Right lobe of liver (tissue), 6 donors: ENCODE results near the gene RNF31. TPM values are rescaled to one million over a fixed set of nuclear protein-coding genes. Genes with fewer than 3 reads are reported as not detected.

Experiments
- ATAC-seq, 4 donors: fragments of 200-7000 bp; cut with Tn5 transposase; one replicate each; pipeline ENCODE4 v1.9.1; 2020; ENCODE audit warnings: mild to moderate bottlenecking in 4 of 4, moderate library complexity in 4 of 4
- DNase-seq, 3 donors: peaks; one replicate each; pipeline ENCODE4 v3.0.0-alpha.2; 2020
- H3K27ac ChIP-seq, 3 donors: fragments of 200-600 bp; one replicate each; pipeline ENCODE4 v1.8.0; 2022
- H3K27me3 ChIP-seq, 2 donors: fragments of 200-600 bp; one replicate each; pipeline ENCODE4 v1.8.0; 2022
- H3K36me3 ChIP-seq, 4 donors: fragments of 200-600 bp; sonication (generic) in 1 of 4; one replicate each; pipeline versions ENCODE4 v1.5.1 to v1.8.0; 2017 to 2022; ENCODE audit warnings: control low read depth in 1 of 4
- H3K4me1 ChIP-seq, 4 donors: fragments of 200-600 bp; sonication (generic) in 1 of 4; one replicate each; pipeline versions ENCODE4 v1.5.1 to v1.8.0; 2017 to 2022; ENCODE audit warnings: control low read depth in 1 of 4
- H3K4me3 ChIP-seq, 3 donors: fragments of 200-600 bp; one replicate each; pipeline ENCODE4 v1.8.0; 2022
- H3K9me3 ChIP-seq, 4 donors: fragments of 200-600 bp; sonication (generic) in 1 of 4; one replicate each; pipeline versions ENCODE4 v1.5.1 to v1.8.0; 2017 to 2022; ENCODE audit warnings: control low read depth in 1 of 4
- POLR2A ChIP-seq: fragments of 450-650 bp; IDR thresholded peaks from one replicate; pipeline ENCODE4 v1.6.1; 2017; ENCODE audit warnings: antibody characterized with exemption, mild to moderate bottlenecking
- WGBS: methylation state at CpG from one replicate; pipeline ENCODE4 v1.1.6; 2018; ENCODE audit warnings: low coverage, low lambda C conversion rate; ENCODE audit not compliant: insufficient coverage; ENCODE audit errors: missing lambda C conversion rate; 5-methylcytosine and 5-hydroxymethylcytosine counted together
- intact Hi-C, 2 donors: fragments of 100-400 bp; cut with DNase I; formaldehyde crosslinking; loops; one replicate each; pipeline versions ENCODE4 v1.11.2 to v1.14.1; 2022
- total RNA-seq, 6 experiments: library from RNA; depleted of rRNA in 2 of 6; stranded (reverse); fragments of >200 nt in 2 of 6; fragmentation: NEBNext Ultra II Directional in 3 of 6; extraction: Animal tissue kit (Norgen Biotek cat#: 25700) in 3 of 6; gene quantifications; one replicate each; pipeline versions ENCODE4 v1.1.0 to v1.2.4, GENCODE V29; 2016 to 2023
- TF ChIP-seq, protein P1 (sequence below), 4 donors: fragments of 200-600 bp in 3 of 4; fragments of 450-650 bp in 1 of 4; IDR thresholded peaks; one replicate each; pipeline versions ENCODE4 v1.5.1 to v1.8.0; 2016 to 2022; ENCODE audit warnings: antibody characterized with exemption in 4 of 4, mild to moderate bottlenecking in 2 of 4
- donor health status: DM: no; HTN: yes; CAD: no.
- donor health status: DM: no; HTN: no; CAD: no.
- donor health status: DM: no; HTN: no; CAD: no.
- donor health status: DM: no; HTN: yes; CAD: no.
- donor health status: DM: no; HTN: yes; CAD: no.

The RNF31 gene
- total RNA-seq, 6 experiments from 2014 or later = 17.5 to 39.6 (median 26.2) TPM

DNA sequence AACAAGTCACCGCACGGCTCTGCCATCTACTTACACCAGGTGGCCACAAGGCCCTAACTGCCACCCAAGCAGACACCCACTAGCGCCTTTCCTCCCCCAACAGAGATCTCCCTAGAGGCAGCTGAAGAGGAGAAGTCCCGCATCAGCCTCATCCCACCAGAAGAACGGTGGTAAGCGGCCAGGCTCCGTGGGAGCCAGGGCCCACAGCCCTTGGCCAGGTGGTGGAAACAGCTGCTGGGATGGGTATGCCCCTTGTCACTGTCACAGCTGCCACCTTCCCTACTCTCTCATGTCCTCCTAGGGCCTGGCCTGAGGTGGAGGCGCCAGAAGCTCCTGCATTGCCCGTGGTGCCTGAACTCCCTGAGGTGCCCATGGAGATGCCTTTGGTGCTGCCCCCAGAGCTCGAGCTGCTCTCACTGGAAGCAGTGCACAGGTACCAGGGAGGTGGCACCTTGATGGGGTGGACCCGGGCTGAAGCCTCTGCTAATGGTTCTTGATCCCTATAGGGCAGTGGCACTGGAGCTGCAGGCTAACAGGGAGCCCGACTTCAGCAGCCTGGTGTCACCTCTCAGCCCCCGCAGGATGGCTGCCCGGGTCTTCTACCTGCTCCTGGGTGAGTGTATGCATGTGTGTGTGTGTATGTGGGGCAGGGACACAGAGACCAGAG is 32.1 kb downstream of the RNF31 start:
- Histone ChIP-seq H3K36me3 (peaks cover 0 to 30% (median 11%) of the 10 kb centered on the region in 4 donors), H3K9me3 (no peaks in the 10 kb centered on the region), H3K4me1 (peaks cover 0 to 23% (median 11%) of the 10 kb centered on the region in 4 donors), H3K27me3 (no peaks in the 10 kb centered on the region), H3K4me3 (no peak overlapping the region), H3K27ac (peak overlapping the region in 2 of 3 donors; percentile 80 to 86)
- intact Hi-C loops = no loop called here
- WGBS = 93% methylated on average over 3 of the region's 14 CpGs
- TF ChIP-seq, protein P1, sequence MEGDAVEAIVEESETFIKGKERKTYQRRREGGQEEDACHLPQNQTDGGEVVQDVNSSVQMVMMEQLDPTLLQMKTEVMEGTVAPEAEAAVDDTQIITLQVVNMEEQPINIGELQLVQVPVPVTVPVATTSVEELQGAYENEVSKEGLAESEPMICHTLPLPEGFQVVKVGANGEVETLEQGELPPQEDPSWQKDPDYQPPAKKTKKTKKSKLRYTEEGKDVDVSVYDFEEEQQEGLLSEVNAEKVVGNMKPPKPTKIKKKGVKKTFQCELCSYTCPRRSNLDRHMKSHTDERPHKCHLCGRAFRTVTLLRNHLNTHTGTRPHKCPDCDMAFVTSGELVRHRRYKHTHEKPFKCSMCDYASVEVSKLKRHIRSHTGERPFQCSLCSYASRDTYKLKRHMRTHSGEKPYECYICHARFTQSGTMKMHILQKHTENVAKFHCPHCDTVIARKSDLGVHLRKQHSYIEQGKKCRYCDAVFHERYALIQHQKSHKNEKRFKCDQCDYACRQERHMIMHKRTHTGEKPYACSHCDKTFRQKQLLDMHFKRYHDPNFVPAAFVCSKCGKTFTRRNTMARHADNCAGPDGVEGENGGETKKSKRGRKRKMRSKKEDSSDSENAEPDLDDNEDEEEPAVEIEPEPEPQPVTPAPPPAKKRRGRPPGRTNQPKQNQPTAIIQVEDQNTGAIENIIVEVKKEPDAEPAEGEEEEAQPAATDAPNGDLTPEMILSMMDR (IDR thresholded peaks at IDR 0.05) = no peak
- TF ChIP-seq POLR2A = no peak
- peak in 2 of 4 donors; percentile 2 to 4 for ATAC-seq
- DNase-seq = no peak

DNA sequence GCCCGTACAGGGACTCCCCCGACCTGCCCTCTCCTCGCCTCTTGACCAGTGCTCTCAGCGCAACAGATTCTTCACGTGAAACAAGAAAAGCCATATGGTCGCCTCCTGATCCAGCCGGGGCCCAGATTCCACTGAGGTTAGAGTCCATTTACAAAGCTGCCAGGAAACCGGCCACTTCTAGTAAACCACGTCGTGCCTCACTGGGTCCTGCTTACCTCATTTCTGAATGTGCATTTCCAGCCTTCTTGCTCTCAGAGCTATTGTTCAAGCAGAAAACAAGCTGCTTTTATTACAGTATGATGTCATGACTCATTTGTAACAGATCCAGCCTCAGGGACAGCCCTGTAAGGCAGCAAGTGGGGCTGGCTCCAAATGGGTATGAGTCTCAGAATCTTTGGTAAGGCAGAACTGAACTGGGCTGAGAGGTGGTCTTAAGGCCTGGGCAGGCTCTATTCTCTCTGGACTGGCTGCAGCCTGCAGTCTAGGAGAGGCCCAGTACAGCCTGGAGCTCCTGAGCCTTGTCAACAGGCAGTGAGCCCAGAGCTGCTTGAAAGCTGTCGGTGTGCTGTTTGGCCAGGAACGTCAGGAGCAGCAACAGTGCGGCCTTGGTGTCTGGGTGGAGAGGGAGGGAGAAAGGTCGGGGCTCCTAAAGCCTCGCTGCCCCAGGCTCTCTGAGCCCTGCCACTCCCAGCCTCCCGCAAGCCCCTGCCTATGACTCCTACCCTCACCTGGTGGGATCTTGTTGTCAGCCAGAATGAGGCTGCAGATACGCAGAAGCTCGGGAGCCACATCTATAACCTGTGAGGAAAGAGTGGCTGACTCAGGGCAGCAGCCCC is 32.9 kb downstream of the RNF31 start:
- peak; percentile 75 to 87 (median 78) for ATAC-seq
- TF ChIP-seq POLR2A = peak; percentile 16
- TF ChIP-seq, protein P1 (IDR thresholded peaks at IDR 0.05) = no peak
- WGBS = 18% methylated on average over 4 of the region's 18 CpGs
- H3K4me3 ChIP-seq = no peak overlapping the region
- H3K27me3 ChIP-seq = no peaks in the 10 kb centered on the region
- H3K4me1 ChIP-seq = peaks cover 0 to 23% (median 11%) of the 10 kb centered on the region in 4 donors
- H3K36me3 ChIP-seq = peaks cover 0 to 34% (median 15%) of the 10 kb centered on the region in 4 donors
- no peaks in the 10 kb centered on the region for H3K9me3 ChIP-seq
- peak; percentile 49 to 83 (median 79) for DNase-seq
- peak overlapping the region; percentile 54 to 86 (median 80) for H3K27ac ChIP-seq
- intact Hi-C loops = no loop called here

DNA sequence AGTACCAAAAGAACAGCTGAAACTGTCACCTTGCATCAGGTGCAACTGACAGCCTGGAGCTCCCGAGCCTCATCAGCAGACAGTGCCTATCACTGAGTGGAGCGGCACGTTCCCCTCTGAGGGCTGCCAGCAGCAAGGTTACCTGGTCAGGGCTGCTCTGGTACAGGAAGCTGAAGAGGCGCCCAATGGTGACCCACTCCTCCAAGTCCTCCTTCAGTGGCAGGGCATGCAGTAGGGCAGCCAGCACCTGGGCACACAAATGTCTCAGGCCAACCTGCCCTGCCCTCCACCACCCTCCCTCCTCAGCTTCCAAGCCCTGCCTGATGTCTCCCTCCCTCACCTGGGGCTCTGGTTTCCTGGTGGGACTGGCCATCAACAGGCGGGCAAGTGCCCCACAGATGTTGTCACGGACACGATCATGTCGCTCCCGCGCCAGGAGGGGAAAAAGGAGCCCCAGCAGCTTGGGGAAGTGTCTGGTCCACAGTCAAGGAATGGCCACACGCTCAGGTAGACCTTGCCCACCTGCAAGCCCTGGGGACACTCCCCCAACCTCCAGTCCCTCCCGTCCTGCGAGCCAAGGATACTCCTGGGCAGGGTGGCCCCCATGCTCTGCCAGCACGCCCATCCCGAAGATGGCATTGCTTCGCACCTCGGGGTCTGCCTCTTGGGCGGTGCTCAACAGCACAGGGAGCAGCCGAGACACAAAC is 34.2 kb downstream of the RNF31 start:
- no peak overlapping the region for H3K4me3 ChIP-seq
- no peak for TF ChIP-seq POLR2A
- TF ChIP-seq, protein P1 (IDR thresholded peaks at IDR 0.05) = no peak
- H3K27me3 ChIP-seq = no peaks in the 10 kb centered on the region
- WGBS = 100% methylated on average over 1 of the region's 19 CpGs
- peak in 1 of 3 donors; percentile 52 for DNase-seq
- ATAC-seq = no peak
- H3K27ac ChIP-seq = no peak overlapping the region
- no peaks in the 10 kb centered on the region for H3K9me3 ChIP-seq
- peaks cover 0 to 47% (median 18%) of the 10 kb centered on the region in 4 donors for H3K36me3 ChIP-seq
- intact Hi-C loops = no loop called here
- peaks cover 0 to 23% (median 11%) of the 10 kb centered on the region in 4 donors for H3K4me1 ChIP-seq

DNA sequence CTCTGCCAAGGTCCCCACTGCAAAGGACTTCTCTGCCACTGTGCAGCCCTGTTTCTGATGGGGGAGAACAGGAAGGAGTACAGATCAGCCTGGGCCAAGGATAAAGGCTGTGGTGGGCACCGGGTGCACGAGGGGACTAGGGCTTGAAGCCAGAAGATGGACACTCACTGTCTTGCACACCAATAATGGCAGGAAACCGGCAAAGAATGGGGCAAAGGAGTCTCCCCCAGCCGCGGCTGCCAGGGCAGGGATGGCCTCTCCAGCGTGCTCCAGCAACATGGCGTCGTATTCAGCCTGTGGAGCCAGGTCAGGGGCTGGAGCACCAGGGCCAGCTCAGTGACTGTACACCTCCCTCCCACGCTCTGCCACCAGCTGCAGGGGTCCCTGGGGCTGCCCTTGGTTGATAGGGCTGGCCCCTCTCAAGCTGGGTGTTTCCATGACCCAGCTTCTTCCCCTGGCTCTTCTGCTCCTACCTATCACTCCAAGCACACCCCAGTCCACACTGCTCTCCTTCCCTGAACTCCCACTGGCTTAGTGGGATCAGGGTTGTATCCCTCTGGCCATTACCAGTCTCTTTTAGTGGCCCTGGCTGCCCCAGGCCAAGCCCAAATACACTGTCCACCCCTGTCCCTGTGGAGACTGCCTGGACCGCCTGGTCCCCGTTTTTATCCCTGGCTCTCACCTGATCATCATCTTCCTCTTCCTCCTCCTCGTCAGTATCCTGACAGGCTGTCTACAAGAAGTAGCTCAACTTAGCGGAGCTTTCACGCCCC is 35.0 kb downstream of the RNF31 start:
- H3K27me3 ChIP-seq = no peaks in the 10 kb centered on the region
- H3K36me3 ChIP-seq = peaks cover 0 to 46% (median 18%) of the 10 kb centered on the region in 4 donors
- peaks cover 0 to 23% (median 11%) of the 10 kb centered on the region in 4 donors for H3K4me1 ChIP-seq
- no peak for DNase-seq
- no peak for ATAC-seq
- no peaks in the 10 kb centered on the region for H3K9me3 ChIP-seq
- intact Hi-C loops = no loop called here
- WGBS = 80% methylated on average over 5 of the region's 14 CpGs
- no peak overlapping the region for H3K4me3 ChIP-seq
- no peak overlapping the region for H3K27ac ChIP-seq
- TF ChIP-seq, protein P1 (IDR thresholded peaks at IDR 0.05) = no peak
- no peak for TF ChIP-seq POLR2A
